ENCODE data around the gene CHSY1.

GRCh38 chr15:101188637-101189408, 63.0 kb downstream of the CHSY1 start:
- TF ChIP-seq CTCF (IDR thresholded peaks at IDR 0.05) (no peak), POLR2A (IDR thresholded peaks at IDR 0.05) (no peak)

Measured in uterus (tissue), 2 donors.